Measurements from ENCODE around the gene SYCP3.
"Not testable (repeated sequence)": the region's sequence is repeated elsewhere in the genome, so short reads cannot be mapped to it uniquely, and the experiment has no call there.

The SYCP3 gene

GRCh38 chr12:101713059-101713682 is 26.1 kb downstream of the SYCP3 start:
- DNase-seq (ENCODE audit: low read depth) = no peak

- no peak for DNase-seq (ENCODE audit: low read depth)
Measured at GRCh38 chr12:101710288-101710687, 29.0 kb downstream of the SYCP3 start.

DNA sequence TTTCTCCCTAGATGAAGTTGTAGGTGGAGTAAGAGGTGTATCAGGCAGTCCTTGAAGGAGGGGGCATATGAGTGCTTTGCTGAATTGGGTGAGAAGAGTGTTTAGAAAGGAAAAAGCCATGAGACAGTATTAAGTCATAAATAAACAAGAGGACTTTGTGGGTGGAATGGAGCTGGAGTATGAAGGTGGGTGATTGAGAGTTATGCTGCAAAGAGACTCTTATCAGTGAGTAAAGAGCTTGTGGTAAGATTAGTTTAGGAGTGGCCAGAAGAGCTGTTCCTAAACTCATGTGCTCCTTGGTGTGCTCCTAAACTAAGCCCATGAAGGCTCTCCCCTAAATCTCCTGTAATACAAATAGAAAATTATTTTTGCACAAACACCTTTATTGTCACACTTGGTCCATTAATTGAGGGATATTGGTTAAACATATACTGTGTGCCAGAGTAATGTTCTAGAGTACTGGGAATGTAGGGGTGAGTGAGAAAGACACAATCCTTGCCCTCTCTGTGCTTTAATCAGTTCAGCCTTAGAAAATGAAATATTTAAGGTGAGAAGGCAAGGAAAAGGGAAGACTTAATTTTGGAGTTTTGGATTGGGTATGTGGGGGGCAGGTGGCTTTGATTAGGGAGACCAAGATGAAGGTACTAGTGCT is 32.0 kb downstream of the SYCP3 start:
- DNase-seq (ENCODE audit: low read depth) = no peak

DNA sequence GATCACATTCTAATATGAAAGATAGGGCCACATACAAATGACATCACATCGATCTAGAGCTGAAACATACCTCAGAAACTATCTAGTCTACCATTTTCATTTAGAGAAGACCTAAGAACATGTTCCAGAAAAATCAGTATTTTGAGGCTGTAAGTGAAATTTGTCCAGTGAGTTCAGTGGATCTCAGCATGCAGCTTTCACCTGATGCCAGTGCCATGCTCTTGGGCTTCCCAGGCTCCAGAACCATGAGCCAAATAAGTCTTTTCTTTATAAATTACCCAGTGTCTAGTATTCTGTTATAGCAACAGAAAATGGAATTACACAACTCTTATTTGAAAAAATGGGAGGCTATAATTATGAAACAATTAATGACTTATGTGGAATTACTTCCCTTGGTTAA is 32.9 kb downstream of the SYCP3 start:
- no peak for DNase-seq (ENCODE audit: low read depth)

GRCh38 chr12:101703487-101703886 is 35.8 kb downstream of the SYCP3 start:
- no peak for DNase-seq (ENCODE audit: low read depth)

- DNase-seq (ENCODE audit: low read depth) = no peak
Measured at GRCh38 chr12:101700299-101700820, 38.9 kb downstream of the SYCP3 start.

DNA sequence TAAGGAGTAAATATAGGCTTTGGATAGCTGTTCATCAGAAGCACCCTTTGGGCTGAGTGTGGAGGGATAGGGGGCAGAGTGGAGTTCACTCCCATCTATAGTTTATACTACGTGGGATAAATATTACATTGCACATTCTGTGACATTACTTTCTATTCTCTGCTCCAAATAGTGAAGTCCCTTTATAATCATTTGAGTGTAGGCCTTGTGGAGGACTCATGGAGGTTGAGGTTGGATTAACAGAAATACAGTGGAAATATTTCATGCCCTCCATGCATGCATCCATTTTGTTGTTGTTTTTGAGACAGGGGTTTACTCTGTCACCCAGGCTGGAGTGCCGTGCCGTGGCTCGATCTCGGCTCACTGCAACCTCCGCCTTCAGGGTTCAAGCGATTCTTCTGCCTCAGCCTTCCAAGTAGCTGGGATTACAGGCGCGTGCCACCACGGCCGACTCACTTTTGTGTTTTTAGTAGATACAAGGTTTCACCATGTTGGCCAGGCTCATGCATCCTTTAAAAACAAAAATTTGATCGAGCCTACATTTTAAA is 40.4 kb downstream of the SYCP3 start:
- no peak for DNase-seq (ENCODE audit: low read depth)

DNA sequence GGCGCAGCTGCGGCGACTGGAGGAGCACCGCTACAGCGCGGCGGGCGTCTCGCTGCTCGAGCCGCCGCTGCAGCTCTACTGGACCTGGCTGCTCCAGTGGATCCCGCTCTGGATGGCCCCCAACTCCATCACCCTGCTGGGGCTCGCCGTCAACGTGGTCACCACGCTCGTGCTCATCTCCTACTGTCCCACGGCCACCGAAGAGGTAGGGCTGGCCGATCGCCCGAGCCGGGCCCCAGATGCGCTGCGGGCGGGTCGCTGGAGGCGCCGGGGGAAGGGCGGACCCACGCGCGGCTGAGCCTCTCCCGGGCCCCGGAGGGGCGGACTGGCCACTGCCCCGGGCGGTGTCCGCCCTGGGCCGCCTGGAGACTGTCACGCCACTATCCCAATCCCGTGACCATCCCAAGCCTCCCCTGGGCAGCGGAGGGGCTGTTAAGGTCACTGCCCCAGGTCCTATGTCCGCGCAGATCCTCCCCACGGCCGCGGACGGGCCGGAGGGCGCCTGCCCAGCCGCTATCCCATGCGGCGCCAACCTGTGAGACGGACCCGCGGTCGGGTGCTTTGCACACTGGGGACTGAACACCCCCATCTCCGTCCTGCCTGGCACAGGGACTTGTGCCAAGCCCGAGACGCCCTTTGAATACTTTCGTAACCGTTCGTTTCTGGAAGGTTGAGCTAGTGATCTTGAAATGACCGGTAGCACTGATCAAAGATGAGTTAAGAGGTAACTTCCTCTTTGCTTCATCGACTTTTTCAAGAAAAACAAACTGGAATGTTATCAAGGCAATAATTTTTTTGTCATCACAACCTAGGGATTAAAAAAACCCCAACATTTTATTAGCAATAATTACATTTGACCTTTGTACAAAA is 41.1 kb downstream of the SYCP3 start:
- DNase-seq (ENCODE audit: low read depth) = no peak

GRCh38 chr12:101697197-101697929 is 41.9 kb downstream of the SYCP3 start, which contains the start of gene CHPT1:
Gene CHPT1 (plus strand): TSS chr12:101697640. CDS start chr12:101697862, 222 bp downstream.
- DNase-seq (ENCODE audit: low read depth) = no peak

GRCh38 chr12:101696251-101697196 is 42.7 kb downstream of the SYCP3 start:
- no peak for DNase-seq (ENCODE audit: low read depth)

DNA sequence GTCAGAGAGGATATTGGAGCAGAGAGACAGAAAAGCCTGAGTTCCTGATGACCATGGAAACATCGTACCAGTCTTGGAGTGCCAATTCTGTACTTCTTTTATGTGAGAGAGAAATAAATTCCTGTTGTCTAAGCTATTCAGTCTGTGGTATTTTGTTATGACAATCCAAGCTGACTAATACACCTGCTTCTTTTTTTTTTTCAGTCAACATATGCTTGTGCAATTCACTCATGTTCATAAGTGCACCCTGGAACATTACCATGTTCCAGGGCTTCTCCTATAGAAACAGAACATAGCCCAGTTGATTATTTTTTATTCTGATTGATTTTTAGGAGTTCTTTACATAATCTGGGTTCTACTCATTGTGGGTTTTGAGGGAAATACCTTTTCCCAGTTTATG is 43.6 kb downstream of the SYCP3 start:
- no peak for DNase-seq (ENCODE audit: low read depth)

GRCh38 chr12:101694986-101695385 is 44.3 kb downstream of the SYCP3 start:
- no peak for DNase-seq (ENCODE audit: low read depth)

- no peak for DNase-seq (ENCODE audit: low read depth)
Measured at GRCh38 chr12:101694297-101694848, 44.9 kb downstream of the SYCP3 start.

GRCh38 chr12:101691503-101692096 is 47.7 kb downstream of the SYCP3 start:
- DNase-seq (ENCODE audit: low read depth) = no peak

DNA sequence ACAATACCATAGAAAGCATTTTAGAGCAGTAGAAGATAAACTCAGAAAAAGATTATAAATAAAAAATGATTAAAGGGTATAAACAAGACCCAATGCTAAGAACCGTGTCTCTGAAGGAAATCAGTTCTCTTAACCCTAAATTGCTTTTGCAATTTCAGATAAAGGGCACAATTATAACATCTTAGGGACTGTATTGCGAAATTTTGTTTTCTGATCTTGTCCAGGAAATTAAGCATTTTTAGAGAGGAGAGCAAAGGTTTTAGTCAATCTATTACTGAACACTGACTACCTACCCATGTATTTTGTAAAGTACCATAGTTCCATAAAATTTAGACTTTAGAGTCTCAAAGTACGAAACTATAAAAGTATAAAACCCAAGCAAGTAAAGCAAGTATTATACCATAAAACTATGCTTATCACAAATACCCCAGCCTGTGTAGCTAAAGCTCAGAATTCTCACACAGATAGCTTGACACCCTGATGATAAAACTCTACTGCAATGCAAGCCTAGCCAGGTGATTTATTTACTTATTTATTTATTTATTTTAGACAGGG is 48.6 kb downstream of the SYCP3 start:
- no peak for DNase-seq (ENCODE audit: low read depth)

- DNase-seq (ENCODE audit: low read depth) = no peak
Measured at GRCh38 chr12:101686176-101686575, 53.1 kb downstream of the SYCP3 start.

DNA sequence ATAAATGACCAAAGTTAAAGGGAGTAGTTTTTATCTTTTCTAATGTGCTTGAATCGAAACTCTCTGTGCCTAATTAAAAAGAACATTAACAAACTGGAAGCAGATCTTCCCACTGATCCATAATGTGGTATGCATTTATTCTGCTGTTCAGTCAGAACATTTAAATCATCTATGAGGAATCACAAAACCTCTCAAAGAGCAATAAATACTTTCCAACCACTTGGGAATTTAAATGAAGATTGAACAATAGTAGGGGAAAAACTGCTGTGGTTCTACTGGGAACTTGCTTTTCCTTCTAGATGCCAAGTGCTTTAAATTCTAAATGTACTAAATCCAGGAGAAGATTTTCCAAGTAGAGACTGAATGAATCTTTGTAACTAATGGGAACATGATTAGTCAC is 54.2 kb downstream of the SYCP3 start:
- DNase-seq (ENCODE audit: low read depth) = no peak

DNA sequence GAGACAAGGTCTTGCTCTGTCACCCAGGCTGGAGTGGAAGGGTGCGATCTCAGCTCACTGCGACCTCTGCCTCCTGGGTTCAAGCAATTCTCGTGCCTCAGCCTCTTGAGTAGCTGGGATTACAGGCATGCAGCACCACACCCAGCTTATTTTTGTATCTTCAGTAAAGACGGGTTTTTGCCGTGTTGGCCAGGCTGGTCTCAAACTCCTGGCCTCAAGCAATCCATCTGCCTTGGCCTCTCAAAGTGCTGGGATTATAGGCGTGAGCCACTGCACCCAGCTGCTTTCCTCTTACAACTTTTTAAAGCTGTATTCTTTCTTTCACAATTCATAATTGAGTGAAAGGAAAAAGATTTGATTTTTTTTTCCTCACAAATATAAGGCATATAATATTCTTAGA is 57.6 kb downstream of the SYCP3 start:
- DNase-seq (ENCODE audit: low read depth) = not testable (repeated sequence)

DNA sequence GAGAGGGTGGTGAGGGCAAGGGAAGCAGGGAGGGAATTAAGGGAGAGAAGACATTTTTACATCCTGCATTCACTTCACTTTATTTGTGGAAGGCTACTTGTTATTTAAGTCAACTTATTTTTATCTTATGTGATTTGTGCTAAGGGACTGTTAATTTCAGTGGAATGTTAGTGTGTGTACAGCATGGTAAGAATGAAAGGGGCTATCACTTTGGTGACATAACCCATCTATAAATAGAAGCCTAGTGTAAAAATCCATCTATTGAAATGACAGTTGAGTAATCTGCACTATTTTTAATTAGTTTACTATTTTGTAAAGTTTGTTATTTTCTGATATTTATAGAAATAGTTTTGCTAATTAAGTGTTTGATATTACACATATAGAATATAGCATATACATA is 58.6 kb downstream of the SYCP3 start:
- DNase-seq (ENCODE audit: low read depth) = no peak

DNA sequence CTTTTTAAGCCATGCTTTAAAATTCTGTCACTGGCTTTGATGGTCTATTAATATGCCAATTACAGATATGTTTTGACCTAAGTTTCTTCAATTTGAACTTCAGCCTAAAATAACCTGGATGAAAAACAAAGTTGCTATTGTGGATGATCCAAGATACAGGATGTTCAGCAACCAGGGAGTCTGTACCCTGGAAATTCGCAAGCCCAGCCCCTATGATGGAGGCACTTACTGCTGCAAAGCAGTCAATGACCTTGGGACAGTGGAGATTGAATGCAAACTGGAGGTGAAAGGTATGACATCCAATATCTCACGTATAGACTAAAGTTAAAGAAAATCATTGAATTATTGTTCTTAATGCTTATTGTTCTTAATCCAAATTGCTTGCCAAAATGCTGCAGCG is 59.0 kb downstream of the SYCP3 start:
- no peak for DNase-seq (ENCODE audit: low read depth)

All from GM04503 (cell line).